Activated CD8-positive, alpha-beta memory T cell treated with anti-CD3 and anti-CD28 coated beads, Interleukin-2, amount 50 U/mL, for 1 hour (primary cell): ENCODE results near the gene KCNQ2.
"Not testable (repeated sequence)": the region's sequence is repeated elsewhere in the genome, so short reads cannot be mapped to it uniquely, and the experiment has no call there.

Source experiments
- DNase-seq: peaks from one replicate; pipeline ENCODE4 v3.0.0-alpha.2; 2020; ENCODE audit errors: extremely low read depth

KCNQ2 gene

DNA sequence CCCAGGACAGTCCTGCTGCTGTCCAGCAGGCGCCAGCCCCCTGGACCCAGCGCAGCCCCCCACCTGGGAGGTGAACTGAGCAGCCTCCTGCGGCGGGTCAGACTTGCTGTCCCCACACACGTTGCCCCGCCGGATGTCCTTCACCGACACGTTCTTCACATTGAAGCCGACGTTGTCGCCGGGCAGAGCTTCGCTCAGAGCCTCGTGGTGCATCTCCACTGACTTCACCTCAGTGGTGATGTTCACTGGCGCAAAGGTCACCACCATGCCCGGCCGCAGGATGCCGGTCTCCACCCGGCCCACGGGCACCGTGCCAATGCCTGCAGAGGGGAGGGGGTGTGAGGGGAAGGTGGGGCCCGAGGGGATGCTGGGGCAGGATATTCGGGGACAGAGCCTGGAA lies 18.0 kb upstream of the KCNQ2 start:
- no peak for DNase-seq

DNA sequence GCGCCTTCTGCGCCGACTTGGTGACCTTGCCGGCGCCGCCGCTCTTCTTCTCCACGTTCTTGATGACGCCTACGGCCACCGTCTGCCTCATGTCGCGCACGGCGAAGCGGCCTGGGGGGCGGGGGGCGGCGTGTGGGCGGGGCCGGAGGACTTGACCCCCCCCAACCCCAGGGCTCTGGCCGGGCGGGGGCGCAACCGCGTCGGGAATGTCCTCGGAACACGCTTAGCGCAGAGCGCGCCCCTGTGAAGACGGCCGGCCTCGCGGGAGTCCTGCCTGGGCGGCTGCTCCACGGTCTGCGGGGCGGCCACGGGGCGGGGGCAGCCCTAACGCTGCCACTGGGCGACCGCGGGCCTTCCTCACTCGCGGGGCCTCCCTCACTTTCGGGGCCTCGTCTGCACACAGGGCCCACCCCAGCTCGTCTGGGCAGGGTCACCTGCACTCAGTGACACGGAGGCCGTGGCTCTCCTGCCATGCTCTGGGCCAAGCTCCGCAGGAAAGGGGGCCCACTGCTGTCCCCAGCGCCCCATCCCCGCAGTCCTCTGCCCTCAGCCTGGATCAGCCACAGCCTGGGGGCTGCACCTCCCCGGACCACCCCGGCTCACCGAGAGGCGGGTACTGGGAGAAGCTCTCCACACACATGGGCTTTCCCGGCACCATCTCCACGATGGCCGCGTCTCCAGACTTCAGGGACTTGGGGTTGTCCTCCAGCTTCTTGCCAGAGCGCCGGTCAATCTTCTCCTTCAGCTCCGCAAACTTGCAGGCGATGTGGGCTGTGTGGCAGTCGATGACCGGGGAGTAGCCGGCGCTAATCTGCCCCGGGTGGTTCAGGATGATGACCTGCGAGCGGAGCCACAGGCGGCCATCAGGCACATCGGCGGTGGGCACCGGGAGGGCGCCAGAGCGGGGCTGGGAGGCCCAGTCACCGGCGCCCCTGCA lies 16.1 kb upstream of the KCNQ2 start:
- DNase-seq, result no peak

- DNase-seq, result no peak
Measured at GRCh38 chr20:63487781-63488241, 15.4 kb upstream of the KCNQ2 start.

DNA sequence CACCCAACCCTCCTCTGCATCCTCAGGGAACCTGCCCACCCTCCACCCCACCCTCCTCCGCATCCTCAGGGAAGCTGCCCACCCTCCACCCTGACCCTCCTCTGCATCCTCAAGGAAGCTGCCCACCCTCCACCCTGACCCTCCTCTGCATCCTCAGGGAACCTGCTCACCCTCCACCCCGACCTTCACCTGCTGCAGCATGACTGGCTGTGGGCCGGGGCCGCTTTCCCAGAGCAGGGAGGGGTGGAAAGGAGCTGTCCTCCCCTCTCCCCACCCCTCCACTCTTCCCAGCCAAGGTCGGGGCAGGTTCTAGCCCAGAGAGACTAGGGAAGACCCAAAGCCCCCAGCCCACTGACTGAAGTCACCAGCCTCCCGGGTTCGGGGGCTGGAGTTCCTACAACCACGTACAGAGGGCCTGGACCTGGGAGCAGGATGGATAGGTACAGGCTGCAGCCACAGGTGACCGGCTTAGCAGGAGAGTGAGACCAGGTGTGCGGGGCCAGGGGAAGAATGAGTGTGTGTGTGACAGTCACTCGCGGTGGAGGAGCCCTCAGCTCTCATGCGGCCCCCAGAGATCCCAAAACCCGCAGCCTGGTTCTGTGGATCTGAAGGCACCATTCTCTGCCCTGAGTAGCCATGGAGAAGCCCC lies 14.8 kb upstream of the KCNQ2 start:
- no peak for DNase-seq

DNA sequence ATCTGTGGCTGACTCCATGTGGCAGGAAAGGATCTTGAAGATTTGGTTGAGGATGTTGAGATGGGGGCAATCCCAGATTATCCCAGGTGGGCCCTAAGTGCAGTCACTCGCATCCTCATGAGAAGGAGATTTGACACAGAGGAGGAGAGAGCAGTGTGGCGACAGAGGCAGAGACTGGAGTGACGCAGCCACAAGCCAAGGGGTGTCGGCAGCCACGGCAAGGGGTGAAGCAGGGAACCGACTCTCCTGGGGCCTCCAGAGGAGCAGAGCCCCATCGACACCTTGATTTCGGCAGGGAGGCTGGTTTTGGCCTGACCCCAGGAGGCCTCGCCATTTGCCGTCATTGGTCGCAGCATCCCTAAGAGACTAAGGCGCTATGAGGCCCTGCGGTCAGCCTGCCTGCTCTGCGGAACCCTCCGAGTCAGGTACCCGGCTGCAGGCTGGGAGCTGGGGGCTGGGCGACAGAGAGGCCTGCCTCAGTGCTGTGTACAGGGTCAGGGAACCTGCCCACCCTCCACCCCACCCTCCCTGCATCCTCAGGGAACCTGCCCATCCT lies 13.9 kb upstream of the KCNQ2 start:
- no peak for DNase-seq

- no peak for DNase-seq
Measured at GRCh38 chr20:63484651-63485403, 12.4 kb upstream of the KCNQ2 start.

DNA sequence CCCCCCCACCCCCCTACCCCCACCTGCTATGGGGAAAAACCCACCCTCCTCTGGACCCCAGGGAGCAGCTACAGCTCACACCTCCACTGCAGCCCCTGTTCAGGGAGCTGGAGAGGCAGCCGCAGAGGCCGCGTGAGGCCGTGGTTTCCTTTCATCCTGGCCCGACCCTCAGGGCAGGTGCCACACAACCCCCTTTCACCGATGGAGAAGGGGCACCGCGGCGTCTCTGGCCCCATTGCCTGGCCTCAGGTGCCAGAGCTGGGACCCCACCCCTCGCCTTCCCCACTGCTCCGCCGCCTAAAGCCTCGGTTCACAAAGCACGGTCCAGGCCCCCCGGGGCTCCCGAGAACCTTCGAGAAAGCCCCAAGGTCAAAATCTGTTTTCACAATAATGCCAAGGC lies 11.8 kb upstream of the KCNQ2 start:
- no peak for DNase-seq

DNA sequence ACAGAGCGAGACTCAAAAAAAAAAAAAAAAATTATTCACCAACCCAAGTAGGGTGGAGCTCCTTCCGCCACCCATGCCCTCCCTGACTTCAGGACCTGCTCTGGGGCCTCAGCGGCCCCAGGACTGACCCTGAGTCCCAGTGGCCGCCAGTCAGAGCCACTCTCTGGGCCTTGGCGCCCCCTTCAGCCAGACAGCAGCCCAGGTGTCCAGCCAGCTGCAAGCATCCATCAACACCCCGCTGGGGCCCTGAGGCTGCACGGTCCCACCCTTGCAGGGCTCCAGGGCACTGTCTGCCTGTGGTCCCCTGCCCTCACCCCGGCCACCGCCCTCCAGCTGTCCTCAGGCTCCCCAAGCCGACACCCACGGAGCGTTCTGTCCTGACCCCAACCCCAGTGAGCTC lies 11.4 kb upstream of the KCNQ2 start:
- DNase-seq, result no peak

DNA sequence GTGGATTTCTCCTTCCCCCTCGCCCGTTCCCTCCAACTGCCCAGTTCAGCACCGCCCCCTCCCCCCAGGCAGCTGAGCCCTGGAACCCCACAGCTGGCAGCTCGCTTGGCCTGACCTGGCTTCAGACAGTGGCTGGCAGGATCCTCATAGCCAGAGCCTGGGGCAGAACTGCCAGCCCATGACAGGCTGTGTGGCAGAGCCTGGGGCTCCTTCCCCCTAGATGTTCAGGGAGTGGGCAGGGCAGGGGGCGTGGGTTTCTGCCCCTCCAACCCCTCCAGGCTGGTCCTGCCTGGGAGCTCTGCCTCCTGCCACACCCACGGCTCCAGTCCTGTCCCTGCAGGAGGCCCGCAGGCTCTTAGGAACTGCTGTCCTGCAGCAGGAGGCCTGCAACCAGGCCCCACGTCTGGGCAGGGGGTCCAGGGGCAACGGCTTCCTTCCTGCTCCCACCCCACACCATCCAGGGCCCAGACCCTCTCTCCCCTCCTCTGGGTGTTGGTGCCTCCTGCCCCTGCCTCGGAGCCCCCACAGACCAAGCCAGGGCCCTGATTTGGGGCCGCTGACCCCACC lies 9.6 kb upstream of the KCNQ2 start:
- no peak for DNase-seq

GRCh38 chr20:63481503-63481902 lies 9.0 kb upstream of the KCNQ2 start:
- no peak for DNase-seq

DNA sequence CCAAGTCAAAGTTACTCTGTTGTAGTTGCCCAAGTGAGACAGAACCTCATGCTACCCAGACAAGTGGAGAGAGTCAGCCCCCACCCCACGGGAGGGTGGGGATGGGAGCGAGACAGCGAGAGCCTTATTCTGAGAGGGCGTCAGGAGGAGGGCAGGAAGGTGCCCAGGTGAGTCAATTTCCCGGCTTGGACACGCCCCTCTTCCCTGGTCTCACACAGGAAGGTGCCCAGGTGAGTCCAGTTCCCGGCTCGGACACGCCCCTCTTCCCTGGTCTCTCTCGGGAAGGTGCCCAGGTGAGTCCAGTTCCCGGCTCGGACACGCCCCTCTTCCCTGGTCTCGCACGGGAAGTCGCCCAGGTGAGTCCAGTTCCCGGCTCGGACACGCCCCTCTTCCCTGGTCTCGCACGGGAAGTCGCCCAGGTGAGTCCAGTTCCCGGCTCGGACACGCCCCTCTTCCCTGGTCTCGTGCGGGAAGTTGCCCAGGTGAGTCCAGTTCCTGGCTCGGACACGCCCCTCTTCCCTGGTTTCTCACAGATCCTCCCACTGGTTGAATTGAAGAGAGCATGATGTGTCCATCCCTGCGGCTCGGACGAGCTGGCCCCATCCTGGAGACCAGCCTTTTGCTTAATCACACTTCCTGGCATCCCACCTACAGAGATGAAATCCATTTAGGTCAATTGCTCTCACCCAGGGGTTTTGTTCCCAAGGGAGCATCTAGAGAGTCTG lies 7.4 kb upstream of the KCNQ2 start:
- DNase-seq, result not testable (repeated sequence)

DNA sequence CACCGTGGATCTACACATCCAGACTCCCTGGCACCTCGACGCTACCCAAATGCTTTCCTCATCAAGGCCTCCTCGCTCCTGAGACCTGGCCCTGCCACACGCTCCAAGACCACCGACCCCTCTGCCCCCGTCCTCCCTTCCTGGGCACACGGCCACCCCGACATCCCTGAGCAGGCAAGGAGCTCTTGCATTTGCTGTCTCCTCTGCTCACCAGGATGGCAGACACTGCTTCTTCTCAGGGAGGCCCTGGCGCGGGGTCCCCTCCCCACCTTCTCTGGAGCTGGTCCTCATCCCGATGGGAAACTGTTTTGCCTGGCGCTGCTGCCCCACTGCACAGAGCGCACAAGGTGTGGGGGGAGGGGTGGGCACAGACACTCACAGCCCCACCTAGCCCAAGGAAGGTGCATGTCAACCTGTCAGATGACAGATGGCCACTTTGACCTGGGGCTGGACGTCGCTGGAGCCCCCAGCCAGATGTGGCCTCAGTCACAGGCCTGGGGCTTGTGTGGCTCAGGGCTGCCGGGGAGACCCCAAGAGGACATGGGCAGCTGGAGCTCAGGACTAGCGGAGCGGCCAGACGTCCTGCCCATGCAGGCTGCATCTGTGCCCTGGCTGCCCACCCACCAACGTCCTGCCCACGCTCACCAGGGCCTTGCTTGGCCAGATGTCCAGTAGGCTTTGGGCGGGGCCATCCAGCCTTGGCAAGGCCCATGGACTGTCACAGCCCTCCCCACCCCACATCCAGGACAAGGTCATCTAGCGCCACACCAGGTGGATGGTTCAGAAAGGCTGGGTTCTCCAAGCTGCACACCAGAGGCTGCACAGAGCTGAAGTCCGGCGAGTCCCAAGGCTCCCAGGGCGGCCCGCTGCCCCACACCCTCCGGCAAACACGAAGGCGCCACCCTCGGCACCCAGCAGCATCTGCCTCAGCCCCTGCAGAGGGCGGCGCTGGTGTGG lies 6.2 kb upstream of the KCNQ2 start:
- no peak for DNase-seq

DNA sequence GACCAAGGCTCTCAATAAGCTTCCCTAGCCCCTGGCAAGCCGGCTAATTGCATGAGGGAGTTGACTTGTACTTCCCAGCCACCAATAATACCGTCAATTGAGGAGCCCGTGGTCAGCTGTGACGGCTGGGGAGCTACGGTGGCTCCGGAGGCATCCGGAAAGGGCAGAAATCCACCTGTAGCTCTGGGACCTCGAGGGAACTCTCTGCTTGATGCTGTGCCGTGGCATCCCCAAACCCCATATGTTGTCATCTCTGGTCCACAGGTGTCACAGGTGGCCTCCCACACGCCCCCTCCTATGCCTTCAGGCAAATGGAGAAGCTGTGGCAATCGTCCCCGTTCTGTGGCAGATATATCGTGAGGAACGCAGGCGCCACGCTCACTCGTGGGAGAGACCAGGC lies 5.5 kb upstream of the KCNQ2 start:
- no peak for DNase-seq

GRCh38 chr20:63477061-63477616 lies 4.7 kb upstream of the KCNQ2 start:
- DNase-seq, result no peak

DNA sequence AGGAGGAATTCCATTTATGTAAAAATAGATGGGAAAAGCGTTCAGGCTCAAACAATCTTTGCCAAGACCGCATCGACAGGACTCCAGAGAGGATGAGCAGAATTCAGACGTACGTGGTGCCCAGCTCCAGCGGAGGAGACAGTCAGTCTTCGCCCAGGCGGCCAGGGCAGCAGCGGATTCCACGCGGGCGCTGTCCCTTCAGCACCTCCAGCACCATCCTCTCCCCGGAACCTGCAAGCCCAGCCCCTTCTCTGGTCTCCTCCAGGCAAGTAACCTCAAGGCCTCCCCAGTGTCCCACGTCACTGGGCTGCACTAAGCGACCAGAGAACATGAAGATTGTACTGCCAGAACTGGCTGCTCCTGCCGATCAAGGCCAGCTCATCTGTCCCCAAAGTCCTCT lies 2.8 kb upstream of the KCNQ2 start:
- no peak for DNase-seq

GRCh38 chr20:63473555-63474449 lies 1.3 kb upstream of the KCNQ2 start:
- no peak for DNase-seq

DNA sequence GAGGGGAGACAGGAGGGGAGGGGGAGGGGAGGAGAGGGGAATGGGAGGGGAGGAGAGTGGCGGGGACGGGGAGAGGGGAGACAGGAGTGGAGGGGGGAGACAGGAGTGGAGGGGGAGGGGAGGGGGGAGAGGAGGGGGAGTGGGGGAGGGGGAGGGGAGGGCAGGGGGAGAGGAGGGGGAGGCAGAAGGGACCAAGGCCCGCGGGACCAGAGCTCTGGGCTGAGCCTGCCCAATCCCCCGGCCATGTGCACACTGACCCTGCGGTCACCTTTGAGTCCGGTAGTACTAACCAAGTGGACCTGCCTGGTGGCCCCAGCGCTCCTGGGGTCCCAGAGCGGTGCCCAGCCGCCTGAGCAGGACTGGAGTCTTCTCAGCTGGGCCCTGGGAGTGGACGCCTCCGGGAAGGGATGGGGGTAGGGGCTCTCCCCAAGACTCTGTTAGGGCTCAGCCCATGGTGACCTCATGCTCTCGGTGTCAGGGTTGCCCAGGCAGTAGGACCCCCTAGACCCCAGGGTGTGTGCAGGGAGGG lies 471 bp upstream of the KCNQ2 start:
- no peak for DNase-seq

GRCh38 chr20:63471717-63471980 lies 806 bp downstream of the KCNQ2 start:
- no peak for DNase-seq
